AG09319 (cell line): Measurements from ENCODE around the gene HYOU1.

Experiments
- DNase-seq: peaks from one replicate; pipeline ENCODE4 v3.0.0-alpha.2; 2010; ENCODE audit warnings: low read depth; ENCODE audit errors: extremely low read depth
- CTCF ChIP-seq: IDR thresholded peaks from 2 replicates; pipeline ENCODE4 v1.5.1; 2011; ENCODE audit warnings: low read depth, mild to moderate bottlenecking, inconsistent platforms, low read length, moderate library complexity

HYOU1 gene

DNA sequence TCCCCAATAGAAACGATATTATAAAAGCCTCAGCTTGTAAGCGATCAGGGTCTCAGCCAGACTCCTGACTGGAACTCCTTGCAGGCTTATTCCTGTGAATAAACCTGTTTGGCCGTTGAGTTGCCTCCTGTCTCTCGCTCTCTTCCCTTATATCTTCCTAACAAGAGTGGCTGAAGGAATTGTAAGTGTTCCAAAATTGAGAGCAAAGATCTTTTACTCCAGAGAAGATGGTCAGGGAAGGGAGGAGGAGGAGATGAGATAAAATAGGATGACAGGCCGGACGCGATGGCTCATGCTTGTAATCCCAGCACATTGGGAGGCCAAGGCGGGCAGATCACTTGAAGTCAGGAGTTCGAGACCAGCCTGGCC lies 25.1 kb downstream of the HYOU1 start:
- no peak for TF ChIP-seq CTCF
- no peak for DNase-seq

DNA sequence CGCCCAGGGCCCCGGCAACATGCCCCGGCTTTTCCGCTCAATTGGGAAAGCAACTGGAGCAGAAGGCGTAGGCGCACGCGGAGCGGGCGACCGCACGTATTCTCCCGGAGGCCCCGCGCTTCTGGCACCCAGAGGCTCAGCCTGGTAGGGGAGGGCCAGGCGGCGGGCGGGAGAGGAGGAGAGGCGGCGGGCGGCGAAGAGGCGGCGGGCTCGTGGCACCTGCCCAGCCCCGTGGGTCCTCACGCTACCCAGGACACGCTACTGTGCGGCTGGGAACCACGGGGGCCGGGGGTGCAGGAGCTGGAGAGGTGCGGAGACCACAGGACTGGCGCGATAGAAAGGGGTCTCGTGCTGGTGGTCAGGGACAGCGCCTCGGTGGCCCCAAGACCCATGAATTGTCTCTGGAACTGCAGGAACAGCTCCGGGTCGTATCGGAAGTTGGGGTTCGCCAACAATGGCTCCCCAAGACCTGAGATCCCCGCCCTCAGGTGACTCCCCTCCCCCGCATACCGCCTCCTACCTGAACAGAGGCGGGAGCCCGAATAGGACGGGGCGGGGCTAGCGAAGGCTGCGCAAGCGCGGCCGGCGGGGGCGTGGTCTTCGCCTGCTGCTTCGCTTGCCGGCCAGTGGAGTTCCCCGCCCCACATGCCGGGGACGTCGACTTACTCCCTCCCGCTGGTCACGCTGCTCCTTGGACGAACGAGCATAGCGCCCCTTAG lies 26.5 kb downstream of the HYOU1 start, which contains the start of gene SLC37A4:
Gene SLC37A4, minus strand, starts transcription at position 549 of the 719 bp plus-strand sequence.
- TF ChIP-seq CTCF: no peak; the same call in 1 of the 2 replicates
- DNase-seq: peak; percentile 92

DNA sequence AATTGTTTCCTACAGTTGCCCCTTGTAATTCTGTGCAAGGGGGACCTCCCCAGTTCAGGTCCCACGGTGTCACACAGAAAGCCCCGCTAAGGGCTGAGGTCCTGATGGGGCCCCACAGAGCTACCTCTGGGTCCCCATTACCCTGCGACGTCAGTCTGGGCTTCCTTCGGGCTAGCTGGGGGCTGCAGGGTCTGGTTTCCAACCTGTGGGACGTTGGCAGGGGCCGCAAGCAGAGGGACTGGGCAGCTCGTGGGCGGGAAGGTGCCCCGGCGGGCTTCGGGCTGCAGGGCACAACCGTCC lies 27.0 kb downstream of the HYOU1 start:
- no peak for TF ChIP-seq CTCF
- no peak for DNase-seq

DNA sequence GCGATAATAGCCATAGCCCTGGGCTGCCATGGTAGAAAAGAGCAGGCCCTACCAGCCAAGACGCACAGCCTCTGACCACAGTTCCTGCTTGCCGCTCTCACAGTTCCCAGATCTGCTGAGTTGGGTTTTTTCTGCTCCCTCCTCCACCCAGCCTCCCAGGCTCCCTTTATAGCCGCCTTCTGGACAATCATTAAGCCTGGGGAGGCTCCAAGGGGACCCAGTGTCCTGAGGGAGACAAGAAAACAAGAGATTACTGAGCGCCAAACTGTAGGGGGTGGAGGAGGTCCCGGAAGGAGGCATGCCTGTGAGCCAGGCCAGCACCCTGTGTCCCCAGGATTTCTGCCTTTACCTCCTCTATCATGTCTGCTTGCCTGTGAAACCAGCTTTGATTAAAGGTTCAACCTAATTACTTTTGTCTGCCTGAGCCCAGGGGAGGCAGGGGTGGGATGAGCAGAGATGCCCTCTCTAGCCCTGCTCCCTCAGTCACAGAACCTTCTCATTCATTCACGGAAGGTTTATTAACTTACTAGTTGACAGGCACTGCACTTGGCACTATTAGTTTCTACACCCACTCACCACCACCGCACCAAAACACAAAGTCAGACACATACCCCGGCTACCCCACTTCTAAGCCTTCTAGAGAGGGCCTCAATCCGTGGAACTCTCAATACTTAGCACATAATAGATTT lies 27.5 kb downstream of the HYOU1 start:
- no peak for TF ChIP-seq CTCF
- no peak for DNase-seq

GRCh38 chr11:119029069-119029339 lies 28.0 kb downstream of the HYOU1 start:
- TF ChIP-seq CTCF: no peak

DNA sequence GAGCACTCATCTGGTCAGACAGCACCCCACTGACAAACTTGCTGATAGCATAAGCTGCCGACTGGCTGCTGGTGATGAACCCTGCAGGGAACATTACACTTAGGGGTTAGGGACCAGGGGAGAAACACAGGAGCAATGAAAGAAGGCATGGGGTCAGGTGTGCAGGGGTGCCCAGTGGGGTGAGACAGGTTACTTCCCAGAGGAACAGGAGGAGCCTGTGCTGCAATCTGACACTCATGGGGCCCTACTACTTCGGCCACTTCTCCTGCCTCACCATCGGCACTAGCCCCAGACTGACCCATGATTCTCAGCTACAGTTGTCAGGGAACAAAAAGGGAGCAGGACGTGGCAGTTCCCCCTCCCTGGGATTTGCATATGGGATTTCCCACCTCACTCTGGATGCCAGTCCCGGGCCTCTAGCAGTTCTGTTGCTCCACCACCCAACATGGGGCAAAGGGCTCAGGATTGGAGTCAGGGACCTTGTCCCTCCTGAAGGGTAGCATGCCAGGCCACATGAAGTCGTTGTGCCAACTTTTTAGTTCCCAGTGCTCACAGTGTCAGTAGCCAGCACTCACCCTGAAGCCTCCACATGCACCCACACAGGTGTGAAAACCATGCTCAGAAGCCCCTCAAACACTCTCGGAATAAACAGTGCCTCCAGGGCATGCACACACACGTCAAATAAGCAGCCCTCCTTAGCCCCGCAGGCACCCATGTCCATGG lies 28.5 kb downstream of the HYOU1 start:
- DNase-seq: no peak
- TF ChIP-seq CTCF: no peak

More at GRCh38 chr11:119029069-119029339, 28.0 kb downstream of the HYOU1 start:
- no peak for DNase-seq
